ENCODE data around the gene TMEM150C. TPM values are rescaled to one million over a fixed set of nuclear protein-coding genes. Genes with fewer than 3 reads are reported as not detected.

Gene TMEM150C
- total RNA-seq, 1 experiment from 2014 or later, result 2.7 TPM

GRCh38 chr4:82525307-82525911 lies 36.4 kb downstream of the TMEM150C start:
- ChIA-PET POLR2A (no interaction called here), CTCF (interaction anchor here (1.0 kb wide), 1 partner anchor 63 kb away, joined by 3 read pairs; no protein-coding TSS in a partner anchor)
- DNase-seq (ENCODE audit: low spot score), result no peak
- H3K36me3 Mint-ChIP-seq, result no peaks in the 10 kb centered on the region
- TF ChIP-seq PRDM15 (CRISPR knock-in tag; IDR thresholded peaks at IDR 0.05) (no peak), ZNF423 (CRISPR knock-in tag; IDR thresholded peaks at IDR 0.05) (no peak), GTF2I (CRISPR knock-in tag; conservative IDR thresholded peaks at IDR 0.05) (no peak)
- peaks cover 23% of the 10 kb centered on the region for H3K4me1 Mint-ChIP-seq
- no peak overlapping the region for H3K4me3 Mint-ChIP-seq
- ATAC-seq, result no peak
- no peaks in the 10 kb centered on the region for H3K9me3 Mint-ChIP-seq
- no peak overlapping the region for H3K27ac Mint-ChIP-seq
- H3K27me3 Mint-ChIP-seq (ENCODE audit: low read depth), result no peaks in the 10 kb centered on the region

- no peak overlapping the region for H3K4me3 Mint-ChIP-seq
- ChIA-PET CTCF (interaction anchor here (1.0 kb wide), 1 partner anchor 62 kb away, joined by 3 read pairs; no protein-coding TSS in a partner anchor), POLR2A (no interaction called here)
- no peaks in the 10 kb centered on the region for H3K9me3 Mint-ChIP-seq
- ATAC-seq, result peak; percentile 69
- no peaks in the 10 kb centered on the region for H3K36me3 Mint-ChIP-seq
- peaks cover 23% of the 10 kb centered on the region for H3K4me1 Mint-ChIP-seq
- H3K27ac Mint-ChIP-seq, result peak overlapping the region; percentile 34
- no peak for DNase-seq (ENCODE audit: low spot score)
- TF ChIP-seq ZNF263 (CRISPR knock-in tag; IDR thresholded peaks at IDR 0.05; ENCODE audit: low read depth) (no peak), NFE2L1 (CRISPR knock-in tag; IDR thresholded peaks at IDR 0.05) (0 out of 2 replicates have a peak, but pooled peaks have one; percentile 12)
- H3K27me3 Mint-ChIP-seq (ENCODE audit: low read depth), result no peaks in the 10 kb centered on the region
Observed at GRCh38 chr4:82524570-82525152, 37.1 kb downstream of the TMEM150C start.

- Mint-ChIP-seq H3K27me3 (ENCODE audit: low read depth) (no peaks in the 10 kb centered on the region), H3K4me1 (peaks cover 23% of the 10 kb centered on the region), H3K27ac (no peak overlapping the region), H3K36me3 (no peaks in the 10 kb centered on the region), H3K9me3 (no peaks in the 10 kb centered on the region), H3K4me3 (no peak overlapping the region)
- DNase-seq (ENCODE audit: low spot score) (peak; percentile 16), ATAC-seq (peak; percentile 58)
- ChIA-PET CTCF (no interaction called here), POLR2A (no interaction called here)
- no peak for TF ChIP-seq ZNF281 (CRISPR knock-in tag; IDR thresholded peaks at IDR 0.05)
- no peak for TF ChIP-seq CBFB (CRISPR knock-in tag; IDR thresholded peaks at IDR 0.05; ENCODE audit: low read depth)
- no peak for TF ChIP-seq ZNF263 (CRISPR knock-in tag; IDR thresholded peaks at IDR 0.05; ENCODE audit: low read depth)
- no peak for TF ChIP-seq ATF6 (CRISPR knock-in tag; IDR thresholded peaks at IDR 0.05)
- TF ChIP-seq NFATC4 (CRISPR knock-in tag; IDR thresholded peaks at IDR 0.05), result no peak
- no peak for TF ChIP-seq IRF2 (CRISPR knock-in tag; IDR thresholded peaks at IDR 0.05; ENCODE audit: borderline replicate concordance, low read depth)
- TF ChIP-seq AFF4 (CRISPR knock-in tag; IDR thresholded peaks at IDR 0.05; ENCODE audit: borderline replicate concordance), result no peak
- no peak for TF ChIP-seq FOXP4 (CRISPR knock-in tag; IDR thresholded peaks at IDR 0.05)
- TF ChIP-seq KAT7 (CRISPR knock-in tag; IDR thresholded peaks at IDR 0.05; ENCODE audit: borderline replicate concordance), result no peak
- no peak for TF ChIP-seq CDX4 (CRISPR knock-in tag; IDR thresholded peaks at IDR 0.05; ENCODE audit: borderline replicate concordance)
Observed at GRCh38 chr4:82523179-82523578, 38.6 kb downstream of the TMEM150C start.

All from WTC11 (cell line).